Liver (tissue), 3 donors: ENCODE results near the gene PIGK.

ENCODE experiments used
- EGR1 ChIP-seq, 2 donors: IDR thresholded peaks; 2 replicates each; pipeline ENCODE4 v1.6.1; 2016 to 2018; ENCODE audit warnings: antibody characterized with exemption in 2 of 2, low read depth in 2 of 2
- FOXA1 ChIP-seq: IDR thresholded peaks from 2 replicates; pipeline ENCODE4 v1.6.1; 2016; ENCODE audit warnings: antibody characterized with exemption
- TF ChIP-seq, protein P1 (sequence below): fragments of 150-350 bp; IDR thresholded peaks from 2 replicates; pipeline ENCODE4 v1.5.1; 2017; ENCODE audit warnings: improper control_type of control experiment, low read depth, low read length; ENCODE audit not compliant: missing input control
- TF ChIP-seq, protein P2 (sequence below): IDR thresholded peaks from 2 replicates; pipeline ENCODE4 v1.6.1; 2016; ENCODE audit warnings: antibody characterized with exemption
- donor health status: healthy.
- donor health status: healthy.

DNA sequence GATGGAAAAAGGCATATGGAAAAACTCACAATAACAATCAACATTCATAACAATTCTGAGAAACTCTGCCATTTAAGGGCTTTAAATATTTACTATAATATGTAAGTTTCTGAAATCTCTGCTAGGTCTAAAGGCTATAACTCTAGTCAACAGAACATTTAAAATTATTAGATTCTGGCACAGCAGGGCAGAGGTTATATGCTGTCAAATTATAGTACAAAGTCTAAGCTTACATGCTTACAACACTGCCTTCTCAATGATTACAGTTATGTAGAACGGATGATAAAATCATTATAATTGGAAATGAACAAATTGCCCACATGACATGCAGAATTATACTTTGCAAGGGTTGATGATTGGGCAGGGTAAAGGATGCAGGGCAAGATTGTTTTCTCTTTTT, 97.7 kb downstream of the PIGK start:
- TF ChIP-seq, protein P1, sequence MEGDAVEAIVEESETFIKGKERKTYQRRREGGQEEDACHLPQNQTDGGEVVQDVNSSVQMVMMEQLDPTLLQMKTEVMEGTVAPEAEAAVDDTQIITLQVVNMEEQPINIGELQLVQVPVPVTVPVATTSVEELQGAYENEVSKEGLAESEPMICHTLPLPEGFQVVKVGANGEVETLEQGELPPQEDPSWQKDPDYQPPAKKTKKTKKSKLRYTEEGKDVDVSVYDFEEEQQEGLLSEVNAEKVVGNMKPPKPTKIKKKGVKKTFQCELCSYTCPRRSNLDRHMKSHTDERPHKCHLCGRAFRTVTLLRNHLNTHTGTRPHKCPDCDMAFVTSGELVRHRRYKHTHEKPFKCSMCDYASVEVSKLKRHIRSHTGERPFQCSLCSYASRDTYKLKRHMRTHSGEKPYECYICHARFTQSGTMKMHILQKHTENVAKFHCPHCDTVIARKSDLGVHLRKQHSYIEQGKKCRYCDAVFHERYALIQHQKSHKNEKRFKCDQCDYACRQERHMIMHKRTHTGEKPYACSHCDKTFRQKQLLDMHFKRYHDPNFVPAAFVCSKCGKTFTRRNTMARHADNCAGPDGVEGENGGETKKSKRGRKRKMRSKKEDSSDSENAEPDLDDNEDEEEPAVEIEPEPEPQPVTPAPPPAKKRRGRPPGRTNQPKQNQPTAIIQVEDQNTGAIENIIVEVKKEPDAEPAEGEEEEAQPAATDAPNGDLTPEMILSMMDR: no peak
- TF ChIP-seq, protein P2, sequence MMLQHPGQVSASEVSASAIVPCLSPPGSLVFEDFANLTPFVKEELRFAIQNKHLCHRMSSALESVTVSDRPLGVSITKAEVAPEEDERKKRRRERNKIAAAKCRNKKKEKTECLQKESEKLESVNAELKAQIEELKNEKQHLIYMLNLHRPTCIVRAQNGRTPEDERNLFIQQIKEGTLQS: no peak
- TF ChIP-seq EGR1 (IDR thresholded peaks at IDR 0.05; ENCODE audit: low read depth in 2 of 2): no peak
- no peak for TF ChIP-seq FOXA1
